NCI-H2196 treated with DMSO at 0.1 percent for 48 hours (cell line): ENCODE results near the gene NCOA1.

Experiments used
- DNase-seq: peaks from one replicate; lab custom pipeline; 2025; ENCODE audit not compliant: unreplicated experiment; lab: John Stamatoyannopoulos, UW

NCOA1 gene

GRCh38 chr2:24682304-24682703 is 191.2 kb downstream of the NCOA1 start:
- no peak for DNase-seq

DNA sequence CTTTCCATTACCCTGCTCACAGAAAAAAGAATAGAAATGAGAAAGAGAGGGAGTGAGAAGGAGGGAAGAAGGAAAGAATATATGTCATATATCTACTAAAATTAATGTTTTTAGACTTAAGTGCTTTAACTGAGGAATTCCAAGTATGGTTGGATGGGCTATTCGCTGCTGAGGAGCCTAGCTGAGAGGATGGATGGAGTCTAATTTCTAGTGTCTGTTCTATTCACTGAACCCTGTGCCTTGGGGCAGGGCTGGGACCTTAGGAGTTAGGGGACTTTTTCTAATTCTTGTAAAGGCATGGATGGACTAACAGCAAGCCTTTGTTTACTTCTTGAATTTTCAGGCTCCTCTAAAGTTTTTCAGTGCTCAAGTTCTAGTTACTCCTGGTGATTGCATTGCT is 192.4 kb downstream of the NCOA1 start:
- DNase-seq, result no peak

DNA sequence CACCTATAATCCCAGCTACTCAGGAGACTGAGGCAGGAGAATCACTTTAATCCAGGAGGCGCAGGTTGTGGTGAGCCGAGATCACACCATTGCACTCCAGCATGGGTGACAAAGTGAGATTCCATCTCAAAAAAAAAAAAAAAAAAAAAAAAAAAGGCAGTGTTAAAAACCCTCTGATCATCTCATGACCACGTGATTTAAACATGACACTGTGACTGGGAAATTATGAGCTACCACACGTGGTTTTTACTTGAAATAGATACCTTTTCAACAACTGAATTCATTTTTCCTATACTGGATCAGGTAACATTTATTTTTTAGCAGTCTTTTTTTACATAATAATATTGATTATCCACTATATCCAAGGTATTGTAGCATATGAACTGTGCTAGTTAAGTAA is 199.5 kb downstream of the NCOA1 start:
- no peak for DNase-seq

DNA sequence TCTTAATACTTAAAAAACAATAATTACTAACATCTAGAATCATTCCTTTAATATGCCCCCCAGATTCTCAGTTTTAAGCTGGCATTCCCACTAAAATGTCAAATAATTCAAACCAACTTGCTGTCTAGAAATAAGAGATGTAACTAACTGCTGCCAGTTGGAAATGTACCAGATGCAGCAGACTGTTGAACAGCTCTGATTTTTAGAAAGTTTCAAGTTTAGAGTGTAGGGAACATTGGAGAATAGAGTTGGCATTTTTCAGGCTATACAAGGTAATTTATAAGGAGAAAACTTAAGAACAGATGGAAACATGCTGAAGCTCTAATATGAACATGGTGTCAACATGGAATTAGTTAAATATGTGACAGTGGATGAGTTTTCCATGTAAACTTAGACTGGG is 200.8 kb downstream of the NCOA1 start:
- no peak for DNase-seq

GRCh38 chr2:24697792-24698191 is 206.7 kb downstream of the NCOA1 start:
- no peak for DNase-seq

DNA sequence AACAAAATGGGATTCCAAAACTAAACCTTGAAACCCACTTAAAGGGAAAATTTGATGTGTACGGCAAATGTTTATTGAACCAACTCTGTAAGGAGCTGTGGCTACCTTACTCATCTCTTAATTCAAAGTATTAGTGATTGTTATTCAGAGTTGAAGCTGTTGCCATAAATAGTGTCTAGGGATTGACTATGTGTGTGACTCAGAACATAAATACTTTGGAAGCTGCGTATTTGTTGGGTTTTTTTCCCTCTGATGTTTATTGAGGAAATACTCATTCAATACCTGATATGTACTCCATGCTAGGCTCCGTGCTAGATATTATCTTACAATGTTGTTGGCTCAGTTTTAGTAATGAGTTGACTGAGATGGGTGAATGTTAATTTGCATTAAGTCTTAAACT is 211.7 kb downstream of the NCOA1 start:
- no peak for DNase-seq

GRCh38 chr2:24704692-24705091 is 213.6 kb downstream of the NCOA1 start:
- DNase-seq, result no peak

- DNase-seq, result no peak
Observed at GRCh38 chr2:24707143-24707542, 216.1 kb downstream of the NCOA1 start.

DNA sequence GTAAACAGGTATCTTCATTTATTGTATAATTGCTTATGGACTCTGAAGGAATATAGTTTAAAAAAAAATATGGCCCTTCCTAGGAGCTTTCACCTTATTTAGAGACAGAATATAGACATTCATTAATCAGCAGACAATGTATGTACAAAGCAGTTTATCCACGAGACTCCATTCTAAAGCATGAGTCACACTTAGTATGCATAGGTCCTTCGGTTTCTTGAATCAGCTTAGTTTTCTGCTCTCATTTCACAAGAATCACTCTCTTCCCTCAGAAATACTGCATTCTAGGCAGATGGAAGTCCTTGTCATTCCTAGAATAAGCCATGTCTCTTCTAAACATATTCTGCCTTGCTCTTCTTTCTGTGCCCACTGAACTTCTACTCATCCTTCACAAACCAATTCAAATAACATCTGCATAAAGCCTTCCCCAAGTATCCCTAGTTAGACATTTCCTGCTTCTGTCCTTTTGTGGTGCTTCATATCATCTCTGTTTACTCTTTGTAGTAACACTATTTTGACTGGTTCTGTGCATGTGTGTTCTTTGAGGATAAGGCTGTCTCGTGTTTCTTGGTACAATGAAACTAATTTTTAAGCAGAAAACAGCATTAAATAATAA is 217.6 kb downstream of the NCOA1 start:
- DNase-seq, result no peak

DNA sequence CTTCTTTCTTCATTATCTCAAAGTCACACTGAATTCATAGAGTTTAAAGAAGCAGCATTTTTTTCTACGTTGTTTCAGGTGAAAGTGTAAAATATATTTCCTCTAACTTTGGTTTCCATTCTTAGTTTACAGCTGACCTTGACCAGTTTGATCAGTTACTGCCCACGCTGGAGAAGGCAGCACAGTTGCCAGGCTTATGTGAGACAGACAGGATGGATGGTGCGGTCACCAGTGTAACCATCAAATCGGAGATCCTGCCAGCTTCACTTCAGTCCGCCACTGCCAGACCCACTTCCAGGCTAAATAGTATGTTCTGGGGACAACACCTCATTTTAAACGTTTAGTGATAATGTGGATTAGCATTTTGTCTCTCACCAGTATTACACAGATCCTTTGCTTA is 219.8 kb downstream of the NCOA1 start:
- no peak for DNase-seq

DNA sequence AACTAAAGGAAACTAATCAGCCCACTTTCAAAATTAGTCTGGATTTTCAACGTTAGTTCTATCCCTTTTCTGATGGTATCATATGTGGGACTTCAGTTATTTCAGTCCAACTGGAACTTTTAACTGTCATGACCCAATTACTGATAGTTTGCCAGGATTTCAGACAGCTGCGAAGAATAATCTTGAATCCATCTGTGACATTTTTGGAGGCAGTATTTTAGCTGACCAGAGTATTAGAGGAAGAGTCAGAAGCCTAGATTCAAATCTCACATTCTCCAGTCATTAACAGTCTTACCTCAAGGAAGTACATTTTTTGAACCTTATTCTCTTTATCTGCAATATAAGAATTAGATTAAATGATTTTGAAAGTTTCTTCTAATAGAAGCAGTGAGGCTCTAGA is 220.8 kb downstream of the NCOA1 start:
- no peak for DNase-seq

DNA sequence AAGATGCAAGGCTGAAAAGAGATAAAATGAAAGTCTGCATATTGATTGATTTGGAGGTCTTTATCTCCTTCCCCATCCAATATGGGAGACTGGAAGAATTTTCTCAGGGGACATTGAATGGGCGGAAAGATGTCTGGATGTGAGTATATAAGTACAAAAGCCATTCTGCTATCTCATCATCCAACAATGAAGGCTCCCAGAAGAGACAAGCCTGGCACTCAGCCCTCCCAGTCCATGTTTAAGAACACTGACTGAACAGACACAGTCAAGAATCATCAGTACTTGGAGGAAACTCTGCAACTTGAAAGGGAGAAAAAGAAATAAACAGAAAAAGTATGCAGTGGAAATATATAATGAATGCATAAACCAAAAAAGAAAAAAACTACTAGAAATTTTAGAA is 221.2 kb downstream of the NCOA1 start:
- DNase-seq, result no peak

- no peak for DNase-seq
Observed at GRCh38 chr2:24717263-24717951, 226.4 kb downstream of the NCOA1 start.

GRCh38 chr2:24720310-24720709 is 229.3 kb downstream of the NCOA1 start:
- no peak for DNase-seq

- peak; percentile 55 for DNase-seq
Observed at GRCh38 chr2:24721470-24721869, 230.4 kb downstream of the NCOA1 start.

GRCh38 chr2:24722141-24722790 is 231.2 kb downstream of the NCOA1 start:
- DNase-seq, result no peak

DNA sequence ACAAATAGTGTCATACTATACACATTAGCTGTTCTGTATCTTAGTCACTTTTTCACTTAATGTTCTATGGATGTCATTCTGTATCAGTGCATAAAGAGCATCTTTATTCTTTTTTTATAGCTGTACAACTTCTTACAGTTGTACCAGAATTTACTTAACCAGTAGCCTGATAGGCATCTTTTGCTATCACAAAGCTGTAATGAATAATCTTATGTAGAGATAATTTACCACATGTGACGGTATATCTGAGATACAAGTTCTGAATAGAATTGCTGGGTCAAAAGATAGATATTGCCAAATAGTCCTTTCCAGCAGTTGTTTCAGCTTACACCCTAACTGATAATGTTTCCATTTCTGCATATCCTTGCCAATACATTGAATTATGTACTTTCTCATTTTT is 232.1 kb downstream of the NCOA1 start:
- no peak for DNase-seq

- no peak for DNase-seq
Observed at GRCh38 chr2:24723665-24724064, 232.6 kb downstream of the NCOA1 start.

DNA sequence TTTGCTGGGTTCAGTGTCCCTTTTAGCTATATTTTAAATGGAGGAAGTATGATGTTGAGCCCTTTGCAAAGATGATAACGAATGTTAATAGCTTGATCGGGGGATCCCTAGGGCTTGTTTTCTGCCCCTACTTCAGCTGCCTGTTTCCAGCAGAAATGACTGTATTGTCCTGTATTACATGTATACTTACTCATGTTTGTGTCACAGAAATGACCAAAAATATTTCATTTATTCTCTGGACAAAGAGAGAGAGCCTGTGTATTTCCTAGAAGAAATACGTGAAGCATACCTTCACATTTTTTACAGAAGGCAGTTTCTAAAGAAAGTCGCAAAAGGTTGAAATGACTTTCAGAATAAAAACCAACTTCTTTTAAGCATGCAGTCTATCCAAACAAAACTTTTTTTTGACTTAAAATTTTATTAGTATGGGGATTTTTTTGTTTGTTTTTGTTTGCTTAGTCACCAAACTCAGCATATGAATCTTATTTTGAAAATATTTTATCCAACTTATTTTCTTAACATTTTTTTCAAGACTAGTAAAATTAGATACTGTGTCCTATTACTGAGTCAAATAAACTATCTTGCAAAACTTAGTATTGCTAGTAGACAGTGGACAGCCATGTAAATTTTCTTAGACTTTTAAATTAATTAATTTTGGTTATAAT is 233.2 kb downstream of the NCOA1 start:
- no peak for DNase-seq

- no peak for DNase-seq
Observed at GRCh38 chr2:24725956-24726355, 234.9 kb downstream of the NCOA1 start.

GRCh38 chr2:24730481-24730880 is 239.4 kb downstream of the NCOA1 start:
- DNase-seq, result no peak

DNA sequence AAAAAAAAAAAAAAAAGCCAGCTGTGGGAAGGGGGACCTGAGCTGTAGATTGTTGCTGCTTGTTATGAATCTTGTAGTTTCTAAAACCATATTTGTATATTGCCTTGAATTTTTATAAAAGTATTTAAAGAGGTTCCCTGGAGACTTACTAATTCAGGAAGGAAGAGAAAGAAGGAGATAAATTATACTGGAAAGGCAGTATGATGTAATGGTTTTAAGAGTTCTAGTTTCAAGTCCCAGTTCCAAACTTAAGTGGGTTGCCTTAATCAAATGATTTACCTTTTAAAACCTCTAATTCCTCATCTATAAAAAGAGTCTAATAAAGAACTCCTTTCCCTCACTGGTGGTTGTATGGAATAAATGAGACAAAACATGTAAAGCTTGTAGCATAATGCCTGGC is 240.0 kb downstream of the NCOA1 start:
- DNase-seq, result no peak
